WERI-Rb-1 (cell line): ENCODE data around the gene COL2A1.

Experiments used
- DNase-seq: peaks from one replicate; pipeline ENCODE4 v3.0.0-alpha.2; 2020
- H3K27ac ChIP-seq: fragments of 250-450 bp; sonication (Bioruptor Pico); 2 replicates; pipeline ENCODE4 v1.5.1; 2020; ENCODE audit warnings: mild to moderate bottlenecking, moderate library complexity
- H3K27me3 ChIP-seq: fragments of 250-450 bp; sonication (Bioruptor Pico); 2 replicates; pipeline ENCODE4 v1.5.1; 2021; ENCODE audit warnings: mild to moderate bottlenecking, low read depth, moderate library complexity; ENCODE audit not compliant: insufficient read depth, severe bottlenecking
- H3K36me3 ChIP-seq: fragments of 250-450 bp; sonication (Bioruptor Pico); 2 replicates; pipeline ENCODE4 v1.5.1; 2020; ENCODE audit warnings: mild to moderate bottlenecking, moderate library complexity
- H3K4me3 ChIP-seq: 2 replicates; pipeline ENCODE4 v1.5.1; 2011; ENCODE audit warnings: low read depth, mild to moderate bottlenecking, control low read depth, low read length
- H3K9me3 ChIP-seq: fragments of 250-450 bp; sonication (Bioruptor Pico); 2 replicates; pipeline ENCODE4 v1.5.1; 2021; ENCODE audit warnings: mild to moderate bottlenecking, moderate library complexity; ENCODE audit not compliant: severe bottlenecking
- TF ChIP-seq, protein P1 (sequence below): IDR thresholded peaks from 2 replicates; pipeline ENCODE4 v1.5.1; 2011; ENCODE audit warnings: low read depth, mild to moderate bottlenecking, control low read depth, inconsistent platforms, low read length

Gene COL2A1

DNA sequence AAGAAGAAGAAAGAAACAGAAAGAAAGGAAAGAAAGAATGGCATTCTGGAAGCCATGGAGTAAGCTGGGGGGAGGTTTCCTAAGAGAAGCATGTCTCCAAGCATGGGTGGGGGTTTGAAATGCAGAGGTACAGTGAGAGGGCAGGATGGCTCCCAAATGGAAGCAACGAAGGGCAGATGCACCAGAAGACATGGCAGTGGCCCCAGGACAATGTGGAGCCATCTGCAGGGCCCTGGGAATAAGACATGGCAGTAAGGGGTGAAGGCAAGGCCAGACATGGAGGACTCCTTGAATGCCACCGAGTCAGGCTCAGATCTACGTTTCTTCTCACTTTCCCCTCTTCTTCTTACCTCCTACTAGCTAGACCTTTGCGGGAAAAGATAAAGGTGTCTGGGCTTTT, 4.7 kb upstream of the COL2A1 start:
- H3K27ac ChIP-seq: no peak overlapping the region
- DNase-seq: no peak
- TF ChIP-seq, protein P1, sequence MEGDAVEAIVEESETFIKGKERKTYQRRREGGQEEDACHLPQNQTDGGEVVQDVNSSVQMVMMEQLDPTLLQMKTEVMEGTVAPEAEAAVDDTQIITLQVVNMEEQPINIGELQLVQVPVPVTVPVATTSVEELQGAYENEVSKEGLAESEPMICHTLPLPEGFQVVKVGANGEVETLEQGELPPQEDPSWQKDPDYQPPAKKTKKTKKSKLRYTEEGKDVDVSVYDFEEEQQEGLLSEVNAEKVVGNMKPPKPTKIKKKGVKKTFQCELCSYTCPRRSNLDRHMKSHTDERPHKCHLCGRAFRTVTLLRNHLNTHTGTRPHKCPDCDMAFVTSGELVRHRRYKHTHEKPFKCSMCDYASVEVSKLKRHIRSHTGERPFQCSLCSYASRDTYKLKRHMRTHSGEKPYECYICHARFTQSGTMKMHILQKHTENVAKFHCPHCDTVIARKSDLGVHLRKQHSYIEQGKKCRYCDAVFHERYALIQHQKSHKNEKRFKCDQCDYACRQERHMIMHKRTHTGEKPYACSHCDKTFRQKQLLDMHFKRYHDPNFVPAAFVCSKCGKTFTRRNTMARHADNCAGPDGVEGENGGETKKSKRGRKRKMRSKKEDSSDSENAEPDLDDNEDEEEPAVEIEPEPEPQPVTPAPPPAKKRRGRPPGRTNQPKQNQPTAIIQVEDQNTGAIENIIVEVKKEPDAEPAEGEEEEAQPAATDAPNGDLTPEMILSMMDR: no peak
- H3K9me3 ChIP-seq: no peaks in the 10 kb centered on the region
- H3K36me3 ChIP-seq: no peaks in the 10 kb centered on the region
- H3K27me3 ChIP-seq: peaks cover 20% of the 10 kb centered on the region
- H3K4me3 ChIP-seq: no peak overlapping the region

DNA sequence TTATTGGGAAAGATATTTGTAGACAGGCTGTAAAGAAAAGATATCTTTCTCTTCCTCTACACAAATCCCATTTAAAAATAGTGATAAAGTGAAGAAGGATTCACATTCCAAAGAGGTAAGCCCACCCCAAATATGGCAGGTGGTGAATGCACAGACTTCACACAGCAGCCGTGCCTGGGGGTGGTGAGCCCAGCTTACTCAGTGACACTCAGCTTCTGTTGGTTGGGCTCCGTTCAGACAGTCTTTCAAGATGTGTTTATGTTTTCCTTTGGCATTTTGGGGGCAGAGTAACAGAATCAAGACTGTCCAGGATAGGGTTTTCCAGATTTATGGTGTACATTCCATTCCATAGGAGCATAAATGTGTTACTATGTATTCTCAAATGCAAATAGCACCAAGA, 4.1 kb upstream of the COL2A1 start:
- no peak for DNase-seq
- no peak overlapping the region for H3K4me3 ChIP-seq
- H3K9me3 ChIP-seq: no peaks in the 10 kb centered on the region
- H3K27me3 ChIP-seq: peaks cover 26% of the 10 kb centered on the region
- H3K36me3 ChIP-seq: no peaks in the 10 kb centered on the region
- TF ChIP-seq, protein P1: no peak
- no peak overlapping the region for H3K27ac ChIP-seq

DNA sequence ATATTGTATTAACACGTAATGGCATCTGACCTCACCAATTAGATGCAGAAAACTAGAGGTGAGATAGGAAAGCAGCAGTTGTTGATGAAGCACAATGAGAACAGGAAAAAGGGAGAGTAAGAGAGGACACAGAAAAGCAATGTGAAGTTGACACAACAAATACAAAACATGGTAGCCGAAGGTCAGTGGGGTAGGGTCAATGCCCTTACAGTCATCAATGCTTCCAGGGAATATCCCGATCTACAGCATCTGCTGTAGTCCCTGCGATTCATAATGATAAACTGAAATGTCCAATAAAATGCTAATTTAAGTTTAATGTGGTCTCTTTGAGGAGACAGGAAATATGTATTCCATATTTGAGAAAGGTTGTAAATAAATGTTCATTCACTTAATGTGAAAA, 2.9 kb upstream of the COL2A1 start:
- DNase-seq: no peak
- Histone ChIP-seq H3K27ac (no peak overlapping the region), H3K4me3 (no peak overlapping the region), H3K36me3 (no peaks in the 10 kb centered on the region), H3K9me3 (no peaks in the 10 kb centered on the region), H3K27me3 (peaks cover 38% of the 10 kb centered on the region)
- TF ChIP-seq, protein P1: no peak

DNA sequence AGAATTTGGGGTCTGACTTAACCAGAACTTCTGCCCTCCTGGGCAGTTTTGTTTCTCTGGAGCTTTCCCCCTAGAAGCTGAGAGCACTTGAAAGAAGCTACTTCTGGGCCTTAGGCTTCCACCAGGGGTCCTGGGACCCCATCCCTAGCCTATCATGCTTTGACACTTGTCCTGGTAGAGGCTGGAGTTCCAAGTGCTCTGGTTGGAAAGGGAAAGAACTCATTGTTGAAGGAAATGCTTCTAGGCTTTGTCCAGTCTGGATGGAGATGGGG, 1.4 kb upstream of the COL2A1 start:
- Histone ChIP-seq H3K27me3 (peaks cover 44% of the 10 kb centered on the region), H3K4me3 (no peak overlapping the region), H3K27ac (no peak overlapping the region), H3K9me3 (no peaks in the 10 kb centered on the region), H3K36me3 (no peaks in the 10 kb centered on the region)
- TF ChIP-seq, protein P1: no peak
- DNase-seq: no peak

DNA sequence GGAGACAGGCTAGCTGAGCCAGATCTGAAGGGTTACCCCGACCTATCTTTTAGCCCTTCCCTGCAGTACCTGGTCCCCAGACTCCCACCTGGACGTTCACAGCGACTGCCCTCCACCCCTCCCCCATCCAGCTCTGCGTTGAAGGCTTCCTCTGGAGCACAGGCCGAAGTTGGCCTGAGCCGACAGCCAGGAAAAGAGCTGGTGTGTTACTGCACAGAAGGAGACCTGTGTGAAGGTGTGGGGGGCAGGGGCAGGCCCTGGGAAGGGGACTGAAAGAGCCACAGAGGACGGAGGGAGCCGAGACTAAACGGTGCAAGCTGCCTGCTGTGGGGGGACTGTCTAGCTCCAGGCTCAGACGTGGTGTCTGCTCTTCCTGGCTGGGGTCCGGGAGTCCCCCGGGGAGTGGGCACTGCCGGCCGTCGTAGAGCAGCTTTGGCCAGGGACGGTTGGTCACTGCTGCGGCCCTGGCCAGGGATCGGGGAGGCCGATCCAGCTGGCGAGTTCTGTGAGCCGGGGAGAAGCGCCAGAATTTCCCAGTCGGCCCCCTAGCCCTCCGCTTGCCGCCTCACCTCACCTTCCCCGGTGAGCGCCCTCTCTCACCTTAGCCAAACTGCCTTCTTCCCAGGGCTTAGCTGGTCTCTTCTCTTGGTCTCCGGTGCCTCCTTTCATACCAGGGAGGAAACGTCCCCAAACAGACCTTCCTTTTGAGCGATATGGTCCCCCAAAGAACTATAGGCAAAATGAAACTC, 899 bp upstream of the COL2A1 start:
- DNase-seq: no peak
- TF ChIP-seq, protein P1: no peak
- no peak overlapping the region for H3K27ac ChIP-seq
- no peaks in the 10 kb centered on the region for H3K36me3 ChIP-seq
- H3K27me3 ChIP-seq: peaks cover 44% of the 10 kb centered on the region
- H3K9me3 ChIP-seq: no peaks in the 10 kb centered on the region
- H3K4me3 ChIP-seq: peak overlapping the region; percentile 52
